Measurements from ENCODE around the gene PI16. TPM values are rescaled to one million over a fixed set of nuclear protein-coding genes. Genes with fewer than 3 reads are reported as not detected.

PI16 gene
- polyA plus RNA-seq, 3 donors = 0.22 TPM; not detected in 2

DNA sequence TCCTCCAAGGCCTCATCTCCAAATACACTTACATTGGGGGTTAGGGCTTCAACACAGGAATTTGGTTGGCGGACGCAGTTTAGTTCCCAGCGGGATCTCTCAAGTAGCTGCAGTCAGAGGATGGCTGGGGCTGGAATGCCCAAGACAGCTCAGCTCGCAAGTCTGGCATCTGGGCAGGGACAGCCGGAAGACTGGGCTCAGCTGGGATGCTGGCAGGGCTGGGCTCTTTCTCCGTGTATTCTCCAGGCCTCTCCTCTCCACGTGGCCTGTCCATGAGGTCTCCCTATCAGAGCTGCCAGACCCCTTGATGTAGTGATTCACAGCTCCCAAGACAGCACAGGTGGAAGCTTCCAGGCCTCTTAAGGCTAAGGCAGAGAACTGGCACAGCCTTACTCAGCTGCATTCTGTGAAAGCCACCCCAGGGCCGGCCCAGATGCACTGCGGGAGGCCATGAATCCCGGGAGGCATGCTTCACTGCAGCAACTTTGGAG is 55.9 kb downstream of the PI16 start:
- peaks cover 65 to 69% of the 10 kb centered on the region in 2 donors for H3K36me3 ChIP-seq (replicated peaks in 1 of 2; ENCODE audit: control insufficient read depth in 1 of 2, insufficient read depth in 2 of 2, low read length in 2 of 2)
- 95% methylated on average over 9 of the region's 10 CpGs for WGBS (ENCODE audit: insufficient coverage)
- peaks cover 0 to 2% (median 0%) of the 10 kb centered on the region in 7 donors for H3K9me3 Mint-ChIP-seq
- peaks cover 53 to 73% of the 10 kb centered on the region in 2 donors for H3K36me3 Mint-ChIP-seq
- H3K4me1 ChIP-seq (ENCODE audit: control insufficient read depth in 1 of 2, insufficient read depth in 2 of 2, low read length in 2 of 2) = peaks cover 41 to 57% of the 10 kb centered on the region in 2 donors
- H3K9ac ChIP-seq (ENCODE audit: insufficient read depth, low read length, poor library complexity, severe bottlenecking) = no peak overlapping the region
- peak overlapping the region in 3 of 7 donors; percentile 15 to 96 (median 95) for H3K27ac Mint-ChIP-seq
- peaks cover 0 to 4% (median 0%) of the 10 kb centered on the region in 3 donors for H3K27me3 Mint-ChIP-seq (ENCODE audit: low read depth in 3 of 3)
- peaks cover 67% of the 10 kb centered on the region for H3K79me2 ChIP-seq (ENCODE audit: insufficient read depth, low read length)
- TF ChIP-seq, protein P1, sequence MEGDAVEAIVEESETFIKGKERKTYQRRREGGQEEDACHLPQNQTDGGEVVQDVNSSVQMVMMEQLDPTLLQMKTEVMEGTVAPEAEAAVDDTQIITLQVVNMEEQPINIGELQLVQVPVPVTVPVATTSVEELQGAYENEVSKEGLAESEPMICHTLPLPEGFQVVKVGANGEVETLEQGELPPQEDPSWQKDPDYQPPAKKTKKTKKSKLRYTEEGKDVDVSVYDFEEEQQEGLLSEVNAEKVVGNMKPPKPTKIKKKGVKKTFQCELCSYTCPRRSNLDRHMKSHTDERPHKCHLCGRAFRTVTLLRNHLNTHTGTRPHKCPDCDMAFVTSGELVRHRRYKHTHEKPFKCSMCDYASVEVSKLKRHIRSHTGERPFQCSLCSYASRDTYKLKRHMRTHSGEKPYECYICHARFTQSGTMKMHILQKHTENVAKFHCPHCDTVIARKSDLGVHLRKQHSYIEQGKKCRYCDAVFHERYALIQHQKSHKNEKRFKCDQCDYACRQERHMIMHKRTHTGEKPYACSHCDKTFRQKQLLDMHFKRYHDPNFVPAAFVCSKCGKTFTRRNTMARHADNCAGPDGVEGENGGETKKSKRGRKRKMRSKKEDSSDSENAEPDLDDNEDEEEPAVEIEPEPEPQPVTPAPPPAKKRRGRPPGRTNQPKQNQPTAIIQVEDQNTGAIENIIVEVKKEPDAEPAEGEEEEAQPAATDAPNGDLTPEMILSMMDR (IDR thresholded peaks at IDR 0.05) = no peak
- H3K4me1 Mint-ChIP-seq = peaks cover 52% of the 10 kb centered on the region
- H3K27ac ChIP-seq (ENCODE audit: low read depth in 1 of 2, low read length in 2 of 2) = peak overlapping the region in 1 of 2 donors; percentile 94
- H3K4me2 ChIP-seq (replicated peaks; ENCODE audit: extremely low read depth, low read length, poor library complexity, severe bottlenecking) = no peak overlapping the region
- intact Hi-C loops (cut with micrococcal nuclease) = loop anchor here (10.0 kb wide), 2 partner anchors 46 to 396 kb away; no protein-coding TSS in a partner anchor
- DNase-seq = no peak
- no peaks in the 10 kb centered on the region for H3K9me3 ChIP-seq (replicated peaks in 1 of 2; ENCODE audit: control insufficient read depth in 1 of 2, insufficient read depth in 1 of 2, low read length in 2 of 2)
- no peaks in the 10 kb centered on the region for H3K27me3 ChIP-seq (ENCODE audit: control insufficient read depth in 2 of 2, insufficient read depth in 2 of 2, low read length in 2 of 2)
- no peak overlapping the region for H3K4me3 Mint-ChIP-seq
- no peak overlapping the region for H3K4me3 ChIP-seq (replicated peaks in 1 of 3; ENCODE audit: low read depth in 2 of 3, low read length in 3 of 3)
- H4K20me1 ChIP-seq (ENCODE audit: insufficient read depth, low read length) = peaks cover 83% of the 10 kb centered on the region
- H2AFZ ChIP-seq (ENCODE audit: insufficient read depth, low read depth, low read length, poor library complexity, severe bottlenecking) = no peak overlapping the region

DNA sequence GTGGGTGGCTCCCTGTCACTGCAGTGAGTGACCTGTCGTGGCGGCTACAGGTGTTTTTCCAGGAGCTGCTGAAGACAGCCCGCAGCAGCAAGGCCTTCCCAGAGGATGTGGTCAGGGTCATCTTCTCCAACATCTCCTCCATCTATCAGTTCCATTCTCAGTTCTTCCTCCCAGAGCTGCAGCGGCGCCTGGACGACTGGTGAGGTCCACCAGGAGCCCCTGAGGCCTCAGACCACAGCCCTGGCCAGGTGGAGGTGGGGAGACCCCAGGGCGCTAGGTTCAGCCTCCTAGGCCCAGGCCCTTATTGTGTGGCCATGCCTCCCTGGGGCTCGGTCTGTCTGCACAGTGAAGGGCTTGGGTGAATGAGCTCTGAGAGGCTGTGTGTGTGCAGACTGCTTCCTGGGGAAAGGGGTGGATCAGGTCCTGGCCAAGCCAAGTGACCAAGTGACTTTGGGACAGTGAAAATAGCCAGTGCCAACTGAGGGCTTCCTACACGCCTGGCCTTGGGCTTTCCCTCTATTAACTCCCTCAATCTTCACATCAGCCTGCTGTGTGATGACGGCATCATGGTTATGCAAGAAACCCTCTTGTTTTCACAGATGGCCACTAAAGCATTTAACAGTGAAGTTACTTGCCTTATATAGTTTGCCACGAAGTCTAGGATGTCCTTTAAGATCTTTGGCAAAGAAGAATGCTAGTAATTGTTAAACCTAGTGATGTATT is 57.3 kb downstream of the PI16 start:
- H3K4me3 ChIP-seq (replicated peaks in 1 of 3; ENCODE audit: low read depth in 2 of 3, low read length in 3 of 3) = no peak overlapping the region
- WGBS (ENCODE audit: insufficient coverage) = 79% methylated on average over 6 of the region's 11 CpGs
- Mint-ChIP-seq H3K36me3 (peaks cover 62 to 85% of the 10 kb centered on the region in 2 donors), H3K4me3 (no peak overlapping the region), H3K4me1 (peaks cover 45% of the 10 kb centered on the region), H3K27ac (peak overlapping the region in 3 of 7 donors; percentile 8 to 40 (median 11)), H3K9me3 (peaks cover 0 to 2% (median 0%) of the 10 kb centered on the region in 7 donors), H3K27me3 (ENCODE audit: low read depth in 3 of 3) (peaks cover 0 to 1% (median 0%) of the 10 kb centered on the region in 3 donors)
- no peaks in the 10 kb centered on the region for H3K9me3 ChIP-seq (replicated peaks in 1 of 2; ENCODE audit: control insufficient read depth in 1 of 2, insufficient read depth in 1 of 2, low read length in 2 of 2)
- peaks cover 54% of the 10 kb centered on the region for H3K79me2 ChIP-seq (ENCODE audit: insufficient read depth, low read length)
- peaks cover 94% of the 10 kb centered on the region for H4K20me1 ChIP-seq (ENCODE audit: insufficient read depth, low read length)
- H3K4me1 ChIP-seq (ENCODE audit: control insufficient read depth in 1 of 2, insufficient read depth in 2 of 2, low read length in 2 of 2) = peaks cover 34 to 43% of the 10 kb centered on the region in 2 donors
- H3K9ac ChIP-seq (ENCODE audit: insufficient read depth, low read length, poor library complexity, severe bottlenecking) = no peak overlapping the region
- intact Hi-C loops (cut with micrococcal nuclease) = loop anchor here (10.0 kb wide), 2 partner anchors 47 to 397 kb away; no protein-coding TSS in a partner anchor
- no peak overlapping the region for H3K27ac ChIP-seq (ENCODE audit: low read depth in 1 of 2, low read length in 2 of 2)
- no peak overlapping the region for H3K4me2 ChIP-seq (replicated peaks; ENCODE audit: extremely low read depth, low read length, poor library complexity, severe bottlenecking)
- no peak for DNase-seq
- TF ChIP-seq, protein P1 (IDR thresholded peaks at IDR 0.05) = no peak
- H2AFZ ChIP-seq (ENCODE audit: insufficient read depth, low read depth, low read length, poor library complexity, severe bottlenecking) = no peak overlapping the region
- H3K27me3 ChIP-seq (ENCODE audit: control insufficient read depth in 2 of 2, insufficient read depth in 2 of 2, low read length in 2 of 2) = no peaks in the 10 kb centered on the region
- H3K36me3 ChIP-seq (replicated peaks in 1 of 2; ENCODE audit: control insufficient read depth in 1 of 2, insufficient read depth in 2 of 2, low read length in 2 of 2) = peaks cover 74 to 80% of the 10 kb centered on the region in 2 donors

Data from CD14-positive monocyte (primary cell).